GM19239 (cell line): Measurements from ENCODE around the gene ANKDD1A.
A peak's percentile ranks its signal among the peaks of the same experiment; 100 is the strongest.

Experiments
- DNase-seq: peaks from one replicate; pipeline ENCODE4 v3.0.0; 2011; ENCODE audit warnings: low spot score; ENCODE audit not compliant: insufficient read length
- FAIRE-seq: peaks from 2 replicates; lab custom pipeline; 2011; peaks lifted over from hg19 to GRCh38; lab: Jason Lieb, UNC

The ANKDD1A gene

GRCh38 chr15:64911311-64912186, at the start of gene ANKDD1A:
Gene ANKDD1A (plus strand): TSS chr15:64911902. CDS start chr15:64911931, 29 bp downstream.
- DNase-seq (peak; percentile 80), FAIRE-seq (peak; percentile 18)

- no peak for FAIRE-seq
- no peak for DNase-seq
Measured at GRCh38 chr15:64861960-64862359, 49.7 kb upstream of the ANKDD1A start.

GRCh38 chr15:64862408-64862807, 49.3 kb upstream of the ANKDD1A start:
- no peak for DNase-seq
- FAIRE-seq = no peak

- FAIRE-seq = no peak
- no peak for DNase-seq
Measured at GRCh38 chr15:64864068-64864467, 47.6 kb upstream of the ANKDD1A start.

GRCh38 chr15:64865126-64865997, 46.3 kb upstream of the ANKDD1A start:
- FAIRE-seq = peak; percentile 54

GRCh38 chr15:64865998-64866520, 45.6 kb upstream of the ANKDD1A start:
- FAIRE-seq = no peak
- no peak for DNase-seq

More at GRCh38 chr15:64865126-64865997, 46.3 kb upstream of the ANKDD1A start:
- no peak for DNase-seq

GRCh38 chr15:64869501-64869900, 42.2 kb upstream of the ANKDD1A start:
- FAIRE-seq (no peak), DNase-seq (no peak)

- no peak for DNase-seq
- no peak for FAIRE-seq
Measured at GRCh38 chr15:64870353-64870752, 41.3 kb upstream of the ANKDD1A start.

- no peak for DNase-seq
- FAIRE-seq = no peak
Measured at GRCh38 chr15:64875641-64876223, 36.0 kb upstream of the ANKDD1A start.

- no peak for DNase-seq
- no peak for FAIRE-seq
Measured at GRCh38 chr15:64877435-64877834, 34.3 kb upstream of the ANKDD1A start.

- FAIRE-seq = no peak
- DNase-seq = no peak
Measured at GRCh38 chr15:64878705-64879104, 33.0 kb upstream of the ANKDD1A start.

GRCh38 chr15:64883100-64883581, 28.6 kb upstream of the ANKDD1A start:
- peak; percentile 94 for FAIRE-seq
- DNase-seq = peak; percentile 63

GRCh38 chr15:64883997-64884511, 27.6 kb upstream of the ANKDD1A start:
- FAIRE-seq (peak; percentile 56), DNase-seq (no peak)

- FAIRE-seq (no peak), DNase-seq (no peak)
Measured at GRCh38 chr15:64884679-64885078, 27.0 kb upstream of the ANKDD1A start.

GRCh38 chr15:64888336-64888735, 23.4 kb upstream of the ANKDD1A start:
- FAIRE-seq (no peak), DNase-seq (no peak)

- DNase-seq = no peak
- FAIRE-seq = no peak
Measured at GRCh38 chr15:64891561-64891960, 20.1 kb upstream of the ANKDD1A start.

- no peak for DNase-seq
- FAIRE-seq = peak; percentile 14
Measured at GRCh38 chr15:64892847-64893403, 18.8 kb upstream of the ANKDD1A start.

- DNase-seq (peak; percentile 56), FAIRE-seq (peak; percentile 96)
Measured at GRCh38 chr15:64893481-64894394, 18.0 kb upstream of the ANKDD1A start.
